B cell (primary cell): ENCODE data around the gene LRIG1. TPM values are rescaled to one million over a fixed set of nuclear protein-coding genes. Genes with fewer than 3 reads are reported as not detected.
A peak's percentile ranks its signal among the peaks of the same experiment; 100 is the strongest.

Experiments used
- ATAC-seq: fragments of 200-7000 bp; cut with Tn5 transposase; one replicate; pipeline ENCODE4 v1.10.0; 2021; ENCODE audit warnings: low read depth, mild to moderate bottlenecking, moderate number of reproducible peaks, moderate library complexity
- CTCF ChIA-PET: fragments of 350-600 bp; sonication (Branson Sonifier 250); formaldehyde crosslinking; loops from one replicate; lab custom pipeline; 2021; ENCODE audit warnings: antibody characterized with exemption, inconsistent platforms; lab: Charles Lee
- POLR2A ChIA-PET: fragments of 350-600 bp; sonication (Branson Sonifier 250); formaldehyde crosslinking; loops from one replicate; lab custom pipeline; 2021; ENCODE audit warnings: antibody characterized with exemption; lab: Charles Lee
- DNase-seq: peaks from one replicate; pipeline ENCODE4 v3.0.0; 2013
- H2AFZ ChIP-seq: 2 replicates; pipeline ENCODE4 v1.6.1; 2012; ENCODE audit warnings: mild to moderate bottlenecking, low read depth, low read length; ENCODE audit not compliant: insufficient read depth, poor library complexity, severe bottlenecking
- H3K27ac ChIP-seq, 2 donors: 1 replicate in 1 of 2; 2 replicates in 1 of 2; pipeline ENCODE4 v1.5.1; 2012 to 2013; ENCODE audit warnings: low read length in 2 of 2, mild to moderate bottlenecking in 2 of 2, moderate library complexity in 1 of 2
- H3K27me3 ChIP-seq, 4 experiments: fragments of 200-600 bp in 1 of 4; sonication (generic) in 1 of 4; replicated peaks in 1 of 4; 1 replicate in 2 of 4; 2 replicates in 2 of 4; pipeline versions ENCODE4 v1.6.1 to v1.7.0; 2013 to 2016; ENCODE audit warnings: low read length in 3 of 4, mild to moderate bottlenecking in 2 of 4, mixed read lengths in 1 of 4, moderate library complexity in 1 of 4; ENCODE audit not compliant: insufficient read depth in 4 of 4, control insufficient read depth in 3 of 4; ENCODE audit errors: control extremely low read depth in 1 of 4
- H3K36me3 ChIP-seq, 2 experiments: replicated peaks in 1 of 2; 1 replicate in 1 of 2; 2 replicates in 1 of 2; pipeline versions ENCODE4 v1.6.1 to v1.7.1; 2013; ENCODE audit warnings: low read length in 1 of 2; ENCODE audit not compliant: insufficient read depth in 2 of 2, control insufficient read depth in 1 of 2; ENCODE audit errors: control extremely low read depth in 1 of 2, extremely low read depth in 1 of 2
- H3K4me1 ChIP-seq, 2 donors: fragments of 200-600 bp in 1 of 2; sonication (generic) in 1 of 2; 1 replicate in 1 of 2; 2 replicates in 1 of 2; pipeline versions ENCODE4 v1.5.1 to v1.6.1; 2013 to 2017; ENCODE audit warnings: low read length in 2 of 2; ENCODE audit not compliant: control insufficient read depth in 2 of 2, insufficient read depth in 2 of 2
- H3K4me2 ChIP-seq: replicated peaks from 2 replicates; pipeline ENCODE3; 2012; ENCODE audit warnings: mild to moderate bottlenecking, low read depth, low read length; ENCODE audit not compliant: poor library complexity, severe bottlenecking
- H3K4me3 ChIP-seq, 5 experiments: fragments of 200-600 bp in 1 of 5; sonication (generic) in 1 of 5; 1 replicate in 3 of 5; 2 replicates in 2 of 5; pipeline versions ENCODE4 v1.5.1 to v1.7.0; 2011 to 2016; ENCODE audit warnings: low read length in 4 of 5, mild to moderate bottlenecking in 4 of 5, low read depth in 2 of 5, control low read depth in 1 of 5, moderate library complexity in 1 of 5; ENCODE audit not compliant: insufficient read depth in 1 of 5; ENCODE audit errors: control extremely low read depth in 1 of 5, extremely low read depth in 1 of 5
- H3K79me2 ChIP-seq: fragments of 200-600 bp; sonication (generic); one replicate; pipeline ENCODE4 v1.6.0; 2016; ENCODE audit warnings: low read length; ENCODE audit not compliant: control insufficient read depth, insufficient read depth
- H3K9ac ChIP-seq: fragments of 200-600 bp; sonication (generic); 2 replicates; pipeline ENCODE4 v1.6.1; 2017; ENCODE audit warnings: mild to moderate bottlenecking, low read length, moderate library complexity
- H3K9me3 ChIP-seq, 3 donors: one replicate each; pipeline versions ENCODE4 v1.6.1 to v1.7.1; 2013; ENCODE audit warnings: low read length in 2 of 3; ENCODE audit not compliant: control insufficient read depth in 2 of 3, insufficient read depth in 1 of 3; ENCODE audit errors: control extremely low read depth in 1 of 3
- H4K20me1 ChIP-seq: 2 replicates; pipeline ENCODE4 v1.6.0; 2012; ENCODE audit warnings: mild to moderate bottlenecking, low read length; ENCODE audit not compliant: insufficient read depth, control insufficient read depth, poor library complexity, severe bottlenecking
- H3K27ac Mint-ChIP-seq: one replicate; pipeline ENCODE4 v1.8.0; 2021; ENCODE audit warnings: mixed read lengths
- H3K27me3 Mint-ChIP-seq: one replicate; pipeline ENCODE4 v1.8.0; 2021; ENCODE audit warnings: mixed read lengths
- H3K4me1 Mint-ChIP-seq: one replicate; pipeline ENCODE4 v1.8.0; 2021; ENCODE audit warnings: mixed read lengths
- H3K4me3 Mint-ChIP-seq: one replicate; pipeline ENCODE4 v1.8.0; 2021; ENCODE audit warnings: mixed read lengths
- H3K9me3 Mint-ChIP-seq: one replicate; pipeline ENCODE4 v1.8.0; 2022; ENCODE audit warnings: mixed read lengths; ENCODE audit not compliant: insufficient read depth
- CTCF ChIP-seq: fragments of 200-600 bp; IDR thresholded peaks from one replicate; pipeline ENCODE4 v1.8.0; 2022; ENCODE audit warnings: antibody characterized with exemption, mild to moderate bottlenecking
- EZH2 ChIP-seq: IDR thresholded peaks from 2 replicates; pipeline ENCODE4 v1.6.1; 2012; ENCODE audit warnings: borderline replicate concordance, low read depth, mild to moderate bottlenecking, moderate library complexity, low read length; ENCODE audit not compliant: insufficient read depth, poor library complexity, severe bottlenecking
- whole genome bisulfite sequencing: methylation state at CpG from one replicate; pipeline ENCODE4 v1.1.5; 2013; ENCODE audit warnings: missing lambda C conversion rate; ENCODE audit not compliant: insufficient coverage; 5-methylcytosine and 5-hydroxymethylcytosine counted together
- intact Hi-C: fragments of 100-400 bp; cut with micrococcal nuclease; formaldehyde crosslinking; loops from one replicate; pipeline ENCODE4 v1.10.0; 2022
- polyA plus RNA-seq: library from polyadenylated mRNA; depleted of rRNA; stranded (reverse); fragments of >200 nt; gene quantifications from 2 replicates; pipeline ENCODE4 v1.2.3, GENCODE V29; 2012
- total RNA-seq, 2 donors: library from RNA; stranded (reverse); fragments of 120-200 nt in 1 of 2; gene quantifications; 1 replicate in 1 of 2; 2 replicates in 1 of 2; pipeline versions ENCODE4 v1.2.3 to v1.2.4, GENCODE V29; 2013 to 2022

LRIG1 gene
- total and polyA plus RNA-seq, 2 donors (not counting 1 experiment from before 2014, with no cell fraction given): 9.2 to 12.4 TPM

- no peaks in the 10 kb centered on the region for H3K27me3 Mint-ChIP-seq
Observed at GRCh38 chr3:66392966-66393332, 107.9 kb downstream of the LRIG1 start.

More at GRCh38 chr3:66392966-66393332, 107.9 kb downstream of the LRIG1 start:
- no peaks in the 10 kb centered on the region for H3K9me3 ChIP-seq
- POLR2A ChIA-PET: no interaction called here
- H3K27me3 ChIP-seq: no peaks in the 10 kb centered on the region
- H3K27ac Mint-ChIP-seq: peak overlapping the region; percentile 92
- CTCF ChIA-PET: interaction anchor here (1.2 to 5.1 kb wide), 4 partner anchors 8 to 15 kb away, joined by 3 to 31 read pairs (median 7); no protein-coding TSS in a partner anchor
- no peaks in the 10 kb centered on the region for H3K9me3 Mint-ChIP-seq
- H3K4me3 ChIP-seq: peak overlapping the region; percentile 37 to 71 (median 58)
- peaks cover 38% of the 10 kb centered on the region for H3K79me2 ChIP-seq
- H4K20me1 ChIP-seq: no peaks in the 10 kb centered on the region
- no peak for DNase-seq
- H3K4me3 Mint-ChIP-seq: peak overlapping the region; percentile 92
- peaks cover 0 to 3% of the 10 kb centered on the region in 2 experiments for H3K36me3 ChIP-seq
- ATAC-seq: no peak
- peak overlapping the region; percentile 66 to 72 for H3K27ac ChIP-seq
- peaks cover 63% of the 10 kb centered on the region for H3K4me1 Mint-ChIP-seq
- H3K9ac ChIP-seq: peak overlapping the region; percentile 53
- peaks cover 40 to 60% of the 10 kb centered on the region in 2 donors for H3K4me1 ChIP-seq
- H2AFZ ChIP-seq: peak overlapping the region; percentile 44
- intact Hi-C loops: loop anchor here (5.0 kb wide), 3 partner anchors 56 to 171 kb away; partner anchors contain the start of genes LRIG1 and SLC25A26
- 96% methylated on average over 2 of the region's 2 CpGs for WGBS
- TF ChIP-seq EZH2: no peak
- TF ChIP-seq CTCF: no peak
- peak overlapping the region; percentile 75 for H3K4me2 ChIP-seq
